ENCODE results near the gene AKAP17A. TPM values are rescaled to one million over a fixed set of nuclear protein-coding genes. Genes with fewer than 3 reads are reported as not detected.

AKAP17A gene
- total and polyA plus RNA-seq, 2 of the 13 experiments (the other 11 are each of a cell fraction or from before 2014, with no cell fraction given) = 20.5 to 26.5 TPM

- TF ChIP-seq ZNF557 (CRISPR knock-in tag; IDR thresholded peaks at IDR 0.05) = no peak
- TF ChIP-seq ZBTB7B (CRISPR knock-in tag; IDR thresholded peaks at IDR 0.05) = no peak
- no peak for TF ChIP-seq KLF9 (CRISPR knock-in tag; IDR thresholded peaks at IDR 0.05; ENCODE audit: low read depth)
- TF ChIP-seq ZNF850 (CRISPR knock-in tag; conservative IDR thresholded peaks at IDR 0.05) = no peak
- TF ChIP-seq NFYB (CRISPR knock-in tag; IDR thresholded peaks at IDR 0.05) = no peak
- no peak for TF ChIP-seq SOX6 (IDR thresholded peaks at IDR 0.05)
- no peak for TF ChIP-seq SOX6 (CRISPR knock-in tag; IDR thresholded peaks at IDR 0.05)
Observed at GRCh38 chrX:1629244-1629643, 37.8 kb downstream of the AKAP17A start (continued).

GRCh38 chrX:1646009-1646408, 54.6 kb downstream of the AKAP17A start:
- DNase-seq (ENCODE audit: low spot score) (no peak), FAIRE-seq (no peak), ATAC-seq (no peak)
- in situ Hi-C loops (cut with HindIII; ENCODE audit: extremely low pct_ligation_motif_present, low pct_unique_long_range_greater_than_20kb) = loop anchor here (10.0 kb wide), 1 partner anchor 959 kb away; no protein-coding TSS in a partner anchor
- Histone ChIP-seq H3K4me3 (replicated peaks in 1 of 3; ENCODE audit: insufficient read depth in 1 of 3, low read depth in 2 of 3, low read length in 3 of 3) (no peak overlapping the region), H3K27me3 (ENCODE audit: control insufficient read depth in 1 of 2, insufficient read depth in 2 of 2, low read length in 2 of 2) (no peaks in the 10 kb centered on the region), H2AFZ (ENCODE audit: low read length) (no peak overlapping the region), H3K27ac (ENCODE audit: extremely low read length, insufficient read depth, low read length) (no peak overlapping the region), H3K9ac (ENCODE audit: insufficient read depth, low read depth, low read length) (no peak overlapping the region), H3K36me3 (replicated peaks in 1 of 2; ENCODE audit: control insufficient read depth in 1 of 2, insufficient read depth in 2 of 2, low read length in 2 of 2) (no peaks in the 10 kb centered on the region), H3K4me2 (ENCODE audit: low read depth, low read length) (no peak overlapping the region), H3K9me3 (ENCODE audit: low read length) (peaks cover 15% of the 10 kb centered on the region), H3K79me2 (ENCODE audit: insufficient read depth, low read length) (no peaks in the 10 kb centered on the region), H3K4me1 (ENCODE audit: insufficient read depth, low read length) (no peaks in the 10 kb centered on the region), H4K20me1 (ENCODE audit: insufficient read depth, low read length) (no peaks in the 10 kb centered on the region)
- no TSS peak for BruUV-seq (replicated peaks)
- intact Hi-C loops (cut with micrococcal nuclease; ENCODE audit: unreplicated experiment) = no loop called here
- ChIA-PET CTCF (ENCODE audit: low intra/inter-chr PET ratio, low total read pairs) (no interaction called here), POLR2A (no interaction called here)
- TF ChIP-seq NCOR1 (IDR thresholded peaks at IDR 0.05; ENCODE audit: borderline replicate concordance, low read length) (no peak), FOXP4 (CRISPR knock-in tag; IDR thresholded peaks at IDR 0.05) (no peak), ZNF513 (CRISPR knock-in tag; conservative IDR thresholded peaks at IDR 0.05) (no peak)

Measured in HepG2 (cell line).